Measurements from ENCODE around the gene SUFU.
"Not testable (repeated sequence)": the region's sequence is repeated elsewhere in the genome, so short reads cannot be mapped to it uniquely, and the experiment has no call there.

Gene SUFU

GRCh38 chr10:102515724-102516123, 12.0 kb downstream of the SUFU start:
- no peak for DNase-seq

GRCh38 chr10:102517553-102517952, 13.8 kb downstream of the SUFU start:
- no peak for DNase-seq

- no peak for DNase-seq
Measured at GRCh38 chr10:102519246-102519825, 15.6 kb downstream of the SUFU start.

GRCh38 chr10:102522874-102523249, 19.1 kb downstream of the SUFU start:
- no peak for DNase-seq

GRCh38 chr10:102523250-102524029, 19.7 kb downstream of the SUFU start:
- DNase-seq = no peak

- DNase-seq = no peak
Measured at GRCh38 chr10:102524746-102525145, 21.0 kb downstream of the SUFU start.

GRCh38 chr10:102527546-102527945, 23.8 kb downstream of the SUFU start:
- DNase-seq = no peak

- no peak for DNase-seq
Measured at GRCh38 chr10:102534333-102534732, 30.6 kb downstream of the SUFU start.

- DNase-seq = not testable (repeated sequence)
Measured at GRCh38 chr10:102534966-102535365, 31.2 kb downstream of the SUFU start.

- DNase-seq = no peak
Measured at GRCh38 chr10:102535481-102536147, 31.8 kb downstream of the SUFU start.

- no peak for DNase-seq
Measured at GRCh38 chr10:102537367-102537766, 33.6 kb downstream of the SUFU start.

- no peak for DNase-seq
Measured at GRCh38 chr10:102537948-102538347, 34.2 kb downstream of the SUFU start.

GRCh38 chr10:102538811-102539210, 35.0 kb downstream of the SUFU start:
- no peak for DNase-seq

- no peak for DNase-seq
Measured at GRCh38 chr10:102540023-102540422, 36.3 kb downstream of the SUFU start.

- no peak for DNase-seq
Measured at GRCh38 chr10:102542800-102543418, 39.1 kb downstream of the SUFU start.

GRCh38 chr10:102545265-102545871, 41.6 kb downstream of the SUFU start:
- no peak for DNase-seq

- DNase-seq = no peak
Measured at GRCh38 chr10:102545997-102546396, 42.2 kb downstream of the SUFU start.

- DNase-seq = no peak
Measured at GRCh38 chr10:102546606-102547320, 43.0 kb downstream of the SUFU start.

GRCh38 chr10:102549549-102549948, 45.8 kb downstream of the SUFU start:
- no peak for DNase-seq

GRCh38 chr10:102550636-102551210, 47.0 kb downstream of the SUFU start:
- DNase-seq = no peak

- no peak for DNase-seq
Measured at GRCh38 chr10:102552533-102552932, 48.8 kb downstream of the SUFU start.

- DNase-seq = no peak
Measured at GRCh38 chr10:102553771-102554170, 50.0 kb downstream of the SUFU start.

Data from CD4-positive, alpha-beta T cell treated with Interleukin-6 for 4 hours (primary cell).